ENCODE results near the gene PRUNE2. TPM values are rescaled to one million over a fixed set of nuclear protein-coding genes. Genes with fewer than 3 reads are reported as not detected.

The PRUNE2 gene
- total RNA-seq, 2 experiments from 2014 or later: 0.53 to 0.57 TPM

DNA sequence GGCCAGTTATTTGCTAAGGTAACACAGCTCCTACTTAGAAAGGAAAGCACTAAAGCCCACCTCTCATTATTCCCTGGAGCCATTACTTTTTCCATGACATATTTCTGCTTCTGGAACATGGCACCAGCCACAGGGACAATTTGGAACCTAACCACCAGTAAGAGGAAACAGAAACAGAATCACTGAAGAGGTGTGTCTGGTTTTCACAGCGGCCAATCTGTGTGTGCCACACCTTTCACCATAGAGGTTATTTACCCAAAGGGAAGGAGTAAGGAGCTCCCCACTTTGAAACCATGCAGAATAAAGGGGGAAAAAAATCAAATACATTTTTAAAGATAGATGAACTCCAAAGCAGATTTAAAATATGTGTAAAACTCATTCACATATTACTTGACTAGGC lies 21.1 kb downstream of the PRUNE2 start:
- no peaks in the 10 kb centered on the region for H3K4me1 Mint-ChIP-seq
- DNase-seq (no peak), ATAC-seq (no peak)
- H3K4me3 Mint-ChIP-seq: no peak overlapping the region
- intact Hi-C loops (cut with DNase I, micrococcal nuclease): no loop called here
- no peaks in the 10 kb centered on the region for H3K36me3 Mint-ChIP-seq (ENCODE audit: low read depth)
- H3K27ac Mint-ChIP-seq: no peak overlapping the region
- POLR2A ChIA-PET: no interaction called here
- peaks cover 4% of the 10 kb centered on the region for H3K27me3 Mint-ChIP-seq
- CTCF ChIA-PET: interaction anchor here (0.6 kb wide), 1 partner anchor 10 kb away, joined by 3 read pairs; no protein-coding TSS in a partner anchor
- H3K9me3 Mint-ChIP-seq (ENCODE audit: low read depth): no peaks in the 10 kb centered on the region

DNA sequence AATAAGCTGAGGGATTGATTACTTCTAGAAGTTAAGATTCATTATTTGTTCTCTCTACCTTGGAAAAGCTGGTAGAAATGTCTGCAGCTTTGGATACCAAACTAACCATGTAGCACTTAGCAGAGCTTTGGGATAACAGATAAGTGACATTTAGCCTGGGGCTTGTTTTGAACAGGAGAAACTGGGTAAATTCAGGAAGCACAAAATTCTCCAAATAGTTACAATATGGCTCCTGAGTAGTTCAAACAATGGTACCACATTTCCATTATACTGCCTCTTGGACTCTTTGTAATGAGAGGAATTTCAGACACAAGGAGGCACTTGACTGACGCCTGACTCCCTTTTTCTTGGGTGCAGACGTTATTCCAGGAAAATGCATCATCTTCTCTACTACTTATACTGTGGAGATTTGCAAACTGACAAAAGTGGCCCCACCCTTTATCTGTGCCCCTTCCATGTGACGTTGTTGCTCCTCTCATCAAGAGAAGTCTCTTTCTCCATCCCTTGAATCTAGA lies 22.5 kb downstream of the PRUNE2 start:
- H3K27me3 Mint-ChIP-seq: peaks cover 4% of the 10 kb centered on the region

DNA sequence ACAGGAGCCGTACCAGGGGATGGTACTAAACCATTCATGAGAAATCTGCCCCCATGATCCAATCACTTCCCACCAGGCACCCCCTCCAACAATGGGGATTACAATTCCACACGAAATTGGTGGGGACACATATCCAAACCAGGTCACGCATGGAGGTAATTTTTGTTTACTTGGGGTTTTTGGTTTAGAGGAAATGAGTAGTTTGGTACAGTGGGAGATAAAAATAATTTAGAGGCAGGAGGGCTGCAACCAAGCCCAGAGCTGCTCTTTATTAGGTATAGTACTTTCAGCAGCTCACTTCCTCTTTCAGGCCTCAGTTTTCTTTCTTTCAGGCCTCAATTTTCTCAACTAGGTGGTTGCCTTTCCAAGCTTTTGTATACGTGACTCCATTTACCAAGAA lies 23.2 kb downstream of the PRUNE2 start:
- Mint-ChIP-seq H3K36me3 (ENCODE audit: low read depth) (no peaks in the 10 kb centered on the region), H3K4me1 (no peaks in the 10 kb centered on the region), H3K4me3 (no peak overlapping the region), H3K27me3 (peaks cover 4% of the 10 kb centered on the region), H3K9me3 (ENCODE audit: low read depth) (no peaks in the 10 kb centered on the region), H3K27ac (no peak overlapping the region)
- ChIA-PET POLR2A (no interaction called here), CTCF (no interaction called here)
- no peak for DNase-seq
- ATAC-seq: no peak
- intact Hi-C loops (cut with DNase I, micrococcal nuclease): no loop called here

More for the DNA sequence above, 22.5 kb downstream of the PRUNE2 start:
- ATAC-seq (no peak), DNase-seq (no peak)
- Mint-ChIP-seq H3K4me1 (no peaks in the 10 kb centered on the region), H3K27ac (no peak overlapping the region), H3K4me3 (no peak overlapping the region), H3K9me3 (ENCODE audit: low read depth) (no peaks in the 10 kb centered on the region), H3K36me3 (ENCODE audit: low read depth) (no peaks in the 10 kb centered on the region)
- ChIA-PET POLR2A (no interaction called here), CTCF (no interaction called here)
- intact Hi-C loops (cut with DNase I, micrococcal nuclease): no loop called here

DNA sequence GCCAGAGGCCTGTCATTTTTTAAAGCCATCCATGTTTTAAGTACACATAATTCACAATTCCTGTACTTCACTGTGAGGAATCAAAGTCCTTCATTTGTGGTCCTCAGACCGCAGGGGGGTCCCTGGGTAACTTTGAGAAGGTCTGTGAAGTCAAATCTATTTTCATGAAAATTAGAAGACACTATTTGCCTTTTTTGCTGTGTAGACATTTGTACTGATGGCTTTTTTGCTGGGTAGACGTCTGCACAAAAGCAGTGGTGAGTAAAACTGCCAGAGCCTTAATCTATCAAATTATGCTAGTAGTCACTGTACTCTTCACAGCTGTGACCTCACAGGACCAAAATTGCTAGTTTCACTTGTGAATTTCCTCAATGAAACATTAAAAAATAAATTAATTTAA lies 25.7 kb downstream of the PRUNE2 start:
- Mint-ChIP-seq H3K9me3 (ENCODE audit: low read depth) (no peaks in the 10 kb centered on the region), H3K4me3 (no peak overlapping the region), H3K4me1 (no peaks in the 10 kb centered on the region), H3K27ac (no peak overlapping the region), H3K27me3 (peaks cover 3% of the 10 kb centered on the region), H3K36me3 (ENCODE audit: low read depth) (no peaks in the 10 kb centered on the region)
- ChIA-PET CTCF (no interaction called here), POLR2A (no interaction called here)
- no peak for DNase-seq
- ATAC-seq: no peak
- intact Hi-C loops (cut with DNase I, micrococcal nuclease): no loop called here

DNA sequence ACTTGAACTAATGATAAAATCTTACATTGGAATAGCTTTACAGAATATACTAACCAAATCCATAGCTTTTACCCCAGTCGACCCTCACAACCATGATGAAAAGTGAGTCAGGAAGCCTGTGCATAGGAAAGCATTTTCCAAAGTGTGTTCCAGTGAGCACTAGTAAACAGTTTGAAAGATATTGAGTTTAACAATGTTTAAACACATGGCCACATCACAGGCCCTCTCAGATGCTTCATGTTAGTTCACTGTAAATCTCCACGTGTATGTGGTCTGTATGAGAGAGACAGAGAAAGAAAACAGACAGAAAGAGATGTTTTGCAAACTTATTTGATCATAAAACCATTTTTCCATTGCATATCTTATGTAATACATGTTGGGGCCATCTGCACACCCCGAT lies 27.0 kb downstream of the PRUNE2 start:
- CTCF ChIA-PET: no interaction called here
- H3K27me3 Mint-ChIP-seq: peaks cover 5% of the 10 kb centered on the region
- H3K27ac Mint-ChIP-seq: no peak overlapping the region
- POLR2A ChIA-PET: no interaction called here
- H3K36me3 Mint-ChIP-seq (ENCODE audit: low read depth): no peaks in the 10 kb centered on the region
- ATAC-seq: no peak
- intact Hi-C loops (cut with DNase I, micrococcal nuclease): no loop called here
- H3K4me3 Mint-ChIP-seq: no peak overlapping the region
- H3K4me1 Mint-ChIP-seq: no peaks in the 10 kb centered on the region
- no peak for DNase-seq
- H3K9me3 Mint-ChIP-seq (ENCODE audit: low read depth): no peaks in the 10 kb centered on the region

DNA sequence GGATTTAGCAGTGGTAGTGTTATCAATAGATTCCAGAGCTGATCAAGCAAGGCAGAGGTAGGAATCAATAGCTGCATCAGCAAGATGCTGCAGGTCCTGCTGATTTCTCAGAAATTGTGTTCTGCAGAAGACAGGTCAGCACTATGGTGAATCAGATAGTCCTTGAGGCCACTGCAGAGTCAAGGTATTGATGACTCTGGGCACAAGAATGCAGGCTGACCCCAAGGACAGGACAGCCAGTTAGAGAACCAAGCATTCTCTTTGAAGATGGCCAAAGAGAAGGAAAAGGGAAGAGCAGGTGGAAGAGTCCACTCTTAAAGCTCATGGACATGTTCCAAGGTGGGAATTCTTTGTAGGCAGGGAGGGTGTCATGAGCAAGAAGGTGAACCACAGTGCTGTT lies 28.0 kb downstream of the PRUNE2 start:
- Mint-ChIP-seq H3K36me3 (ENCODE audit: low read depth) (no peaks in the 10 kb centered on the region), H3K27ac (no peak overlapping the region), H3K27me3 (peaks cover 5% of the 10 kb centered on the region), H3K4me3 (no peak overlapping the region), H3K9me3 (ENCODE audit: low read depth) (no peaks in the 10 kb centered on the region), H3K4me1 (no peaks in the 10 kb centered on the region)
- CTCF ChIA-PET: interaction anchor here (0.5 kb wide), 1 partner anchor 1496 kb away, joined by 4 read pairs; no protein-coding TSS in a partner anchor
- POLR2A ChIA-PET: no interaction called here
- ATAC-seq (no peak), DNase-seq (no peak)
- intact Hi-C loops (cut with DNase I, micrococcal nuclease): no loop called here

DNA sequence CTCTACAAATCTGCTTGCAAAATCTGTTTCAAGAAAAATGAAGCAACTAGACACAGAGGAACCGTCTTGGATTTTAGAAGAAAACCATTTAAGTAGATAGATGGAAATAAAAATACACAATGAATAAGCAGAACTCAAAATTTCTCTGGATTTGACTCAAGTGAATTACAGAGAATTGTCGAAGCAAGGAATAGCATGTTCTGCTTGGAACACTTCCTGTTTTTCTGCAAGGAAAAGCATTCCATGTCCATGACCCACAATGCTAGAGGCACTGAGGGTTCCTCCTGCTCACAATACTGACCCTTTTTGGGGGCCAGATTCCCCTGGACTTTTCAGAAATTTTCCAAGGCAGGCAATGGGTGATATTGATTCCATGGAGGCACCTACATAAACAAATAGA lies 29.8 kb downstream of the PRUNE2 start:
- no peak overlapping the region for H3K27ac Mint-ChIP-seq
- no peak for DNase-seq
- H3K4me3 Mint-ChIP-seq: no peak overlapping the region
- ChIA-PET POLR2A (no interaction called here), CTCF (interaction anchor here (0.6 kb wide), 1 partner anchor 29 kb away, joined by 6 read pairs; no protein-coding TSS in a partner anchor)
- intact Hi-C loops (cut with DNase I, micrococcal nuclease): no loop called here
- no peaks in the 10 kb centered on the region for H3K4me1 Mint-ChIP-seq
- H3K36me3 Mint-ChIP-seq (ENCODE audit: low read depth): no peaks in the 10 kb centered on the region
- peaks cover 5% of the 10 kb centered on the region for H3K27me3 Mint-ChIP-seq
- ATAC-seq: no peak
- no peaks in the 10 kb centered on the region for H3K9me3 Mint-ChIP-seq (ENCODE audit: low read depth)

DNA sequence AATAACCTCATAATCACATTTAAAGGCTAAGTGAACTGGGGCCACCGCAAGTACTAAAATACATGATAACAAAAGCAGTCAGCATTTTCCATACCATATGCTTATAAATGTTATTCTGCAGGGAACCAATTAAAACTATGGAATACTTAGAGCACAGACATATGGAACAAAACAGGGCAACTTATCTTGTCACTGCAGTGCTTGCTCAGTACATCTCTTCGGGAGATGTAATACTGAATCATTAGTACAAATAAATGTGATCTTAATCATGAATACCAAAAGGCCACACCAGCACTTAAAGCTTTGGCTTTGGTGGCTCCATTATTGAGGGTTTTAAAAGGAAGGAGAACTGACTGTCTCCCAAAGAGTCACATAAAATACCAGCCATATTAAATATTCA lies 32.1 kb downstream of the PRUNE2 start:
- Mint-ChIP-seq H3K27me3 (peaks cover 7% of the 10 kb centered on the region), H3K27ac (no peak overlapping the region), H3K4me3 (no peak overlapping the region), H3K36me3 (ENCODE audit: low read depth) (no peaks in the 10 kb centered on the region), H3K4me1 (no peaks in the 10 kb centered on the region), H3K9me3 (ENCODE audit: low read depth) (no peaks in the 10 kb centered on the region)
- POLR2A ChIA-PET: no interaction called here
- CTCF ChIA-PET: interaction anchor here (0.6 kb wide), 1 partner anchor 20 kb away, joined by 3 read pairs; no protein-coding TSS in a partner anchor
- DNase-seq: no peak
- ATAC-seq: no peak
- intact Hi-C loops (cut with DNase I, micrococcal nuclease): no loop called here

DNA sequence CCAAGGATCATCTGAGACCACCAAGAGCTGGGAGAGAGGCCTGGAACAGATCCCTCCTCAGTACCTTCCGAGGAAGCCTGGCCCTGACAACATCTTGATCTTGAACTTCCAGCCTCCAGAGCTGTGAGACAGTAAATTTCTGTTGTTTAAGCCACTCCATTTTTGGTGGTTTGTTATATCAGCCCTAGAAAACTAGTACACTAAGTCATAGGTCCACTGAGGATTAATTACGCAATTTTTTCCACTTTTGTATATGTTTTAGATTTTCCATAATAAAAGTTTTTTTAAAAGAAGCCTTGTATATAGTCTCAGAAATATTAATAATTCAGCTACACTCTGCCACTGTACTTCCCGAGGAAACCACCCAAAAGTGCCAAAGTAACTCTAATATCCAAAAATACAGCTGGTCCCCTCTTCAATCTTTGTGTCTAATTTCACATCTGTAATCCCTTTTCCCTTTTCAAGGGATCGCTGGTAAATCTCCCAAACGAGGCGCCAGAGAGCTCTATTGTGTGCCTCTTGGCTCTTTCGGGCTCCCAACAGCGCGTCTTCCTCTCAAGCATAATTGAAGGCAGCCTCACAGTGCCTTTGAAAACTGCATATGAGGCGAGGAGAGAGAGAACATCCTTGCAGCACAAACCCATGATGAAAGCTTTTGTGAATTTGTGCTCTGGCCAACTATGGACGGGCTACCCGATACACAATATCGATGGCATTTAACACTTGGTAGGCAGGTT lies 32.7 kb downstream of the PRUNE2 start:
- ChIA-PET CTCF (interaction anchor here (0.6 kb wide), 1 partner anchor 20 kb away, joined by 3 read pairs; no protein-coding TSS in a partner anchor), POLR2A (no interaction called here)
- intact Hi-C loops (cut with DNase I, micrococcal nuclease): no loop called here
- H3K9me3 Mint-ChIP-seq (ENCODE audit: low read depth): no peaks in the 10 kb centered on the region
- H3K36me3 Mint-ChIP-seq (ENCODE audit: low read depth): no peaks in the 10 kb centered on the region
- peaks cover 7% of the 10 kb centered on the region for H3K27me3 Mint-ChIP-seq
- no peak overlapping the region for H3K27ac Mint-ChIP-seq
- no peaks in the 10 kb centered on the region for H3K4me1 Mint-ChIP-seq
- DNase-seq (no peak), ATAC-seq (no peak)
- H3K4me3 Mint-ChIP-seq: no peak overlapping the region

DNA sequence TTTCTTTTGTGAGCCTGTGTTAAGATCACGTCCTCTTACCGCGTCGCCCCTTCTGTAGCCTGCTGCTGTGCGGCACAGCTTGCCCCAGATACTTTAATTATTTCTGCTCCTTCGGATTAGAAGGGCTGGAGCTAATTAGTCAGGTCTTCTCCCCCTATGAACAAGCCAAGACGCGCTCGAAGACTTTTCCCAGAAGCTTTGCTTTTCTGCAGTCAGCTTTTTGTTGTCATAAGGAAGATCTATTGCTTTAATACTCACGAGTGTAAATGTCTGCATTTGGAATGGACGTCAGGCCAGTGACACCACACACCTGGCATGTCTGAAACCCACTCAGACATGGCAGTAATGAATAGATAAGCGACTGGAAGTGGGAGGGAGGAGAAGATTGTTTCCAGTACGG lies 37.0 kb downstream of the PRUNE2 start:
- ATAC-seq (no peak), DNase-seq (no peak)
- Mint-ChIP-seq H3K27ac (no peak overlapping the region), H3K4me1 (peaks cover 3% of the 10 kb centered on the region), H3K36me3 (ENCODE audit: low read depth) (no peaks in the 10 kb centered on the region), H3K4me3 (no peak overlapping the region), H3K9me3 (ENCODE audit: low read depth) (no peaks in the 10 kb centered on the region), H3K27me3 (peaks cover 7% of the 10 kb centered on the region)
- intact Hi-C loops (cut with DNase I, micrococcal nuclease): no loop called here
- POLR2A ChIA-PET: no interaction called here
- CTCF ChIA-PET: no interaction called here

DNA sequence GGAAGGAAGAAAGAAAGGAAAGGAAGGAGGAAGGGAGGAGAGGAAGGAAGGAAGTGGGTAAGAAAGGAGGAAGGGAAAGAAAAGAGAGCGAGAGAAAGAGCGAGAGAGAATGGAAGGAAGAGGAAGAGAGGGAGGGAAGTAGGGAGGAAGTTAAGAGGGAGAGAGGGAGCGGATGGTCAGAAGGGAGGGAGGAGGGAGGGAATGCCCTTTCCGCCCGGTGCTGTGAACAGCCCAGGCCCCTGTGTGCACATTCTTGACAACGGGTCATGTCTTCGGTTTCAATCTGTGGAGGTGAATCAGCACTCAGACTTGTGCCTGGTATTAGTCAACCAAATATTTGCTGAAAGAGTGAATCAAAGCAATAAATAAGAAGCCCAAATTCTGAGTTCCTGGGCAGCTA lies 39.2 kb downstream of the PRUNE2 start:
- intact Hi-C loops (cut with DNase I, micrococcal nuclease): no loop called here
- Mint-ChIP-seq H3K9me3 (ENCODE audit: low read depth) (no peaks in the 10 kb centered on the region), H3K27ac (no peak overlapping the region), H3K4me1 (peaks cover 3% of the 10 kb centered on the region), H3K36me3 (ENCODE audit: low read depth) (no peaks in the 10 kb centered on the region), H3K4me3 (no peak overlapping the region), H3K27me3 (peaks cover 6% of the 10 kb centered on the region)
- DNase-seq (peak; percentile 6), ATAC-seq (peak; percentile 23)
- ChIA-PET CTCF (no interaction called here), POLR2A (no interaction called here)

DNA sequence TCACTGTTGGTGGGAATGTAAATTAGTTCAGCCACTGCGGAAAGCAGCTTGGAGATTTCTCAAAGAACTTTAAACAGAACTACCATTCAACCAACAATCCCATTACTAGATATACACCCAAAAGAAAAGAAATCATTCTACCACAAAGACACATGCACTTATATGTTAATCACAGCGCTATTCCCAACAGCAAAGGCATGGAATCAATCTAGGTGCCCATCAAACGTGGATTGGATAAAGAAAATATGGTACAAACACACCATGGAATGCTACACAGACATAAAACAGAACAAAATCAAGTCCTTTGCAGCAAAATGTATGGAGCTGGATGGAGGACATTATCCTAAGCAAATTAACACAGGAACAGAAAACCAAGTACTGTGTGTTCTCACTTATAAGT lies 42.1 kb downstream of the PRUNE2 start:
- Mint-ChIP-seq H3K36me3 (ENCODE audit: low read depth) (no peaks in the 10 kb centered on the region), H3K27ac (no peak overlapping the region), H3K9me3 (ENCODE audit: low read depth) (no peaks in the 10 kb centered on the region), H3K27me3 (peaks cover 4% of the 10 kb centered on the region), H3K4me1 (peaks cover 3% of the 10 kb centered on the region), H3K4me3 (no peak overlapping the region)
- CTCF ChIA-PET: no interaction called here
- no peak for DNase-seq
- ATAC-seq: no peak
- intact Hi-C loops (cut with DNase I, micrococcal nuclease): no loop called here
- POLR2A ChIA-PET: no interaction called here

Data from activated CD4-positive, alpha-beta T cell treated with anti-CD3 and anti-CD28 coated beads for 36 hours (primary cell).